Fibroblast of the aortic adventitia (primary cell): ENCODE data around the gene GRIK3. TPM values are rescaled to one million over a fixed set of nuclear protein-coding genes. Genes with fewer than 3 reads are reported as not detected.
"Not testable (repeated sequence)": the region's sequence is repeated elsewhere in the genome, so short reads cannot be mapped to it uniquely, and the experiment has no call there.

ENCODE experiments used
- DNase-seq: peaks from one replicate; pipeline ENCODE4 v3.0.0-alpha.2; 2010; ENCODE audit warnings: low read depth
- H3K4me3 ChIP-seq: 2 replicates; pipeline ENCODE4 v1.5.1; 2011; ENCODE audit warnings: low read depth, mild to moderate bottlenecking, control low read depth, low read length, moderate library complexity
- total RNA-seq: library from RNA; depleted of rRNA; stranded (reverse); fragments of >200 nt; gene quantifications from 2 replicates; pipeline ENCODE4 v1.2.3, GENCODE V29; 2012; ENCODE audit warnings: low replicate concordance
- TF ChIP-seq, protein P1 (sequence below): IDR thresholded peaks from 2 replicates; pipeline ENCODE4 v1.5.1; 2011; ENCODE audit warnings: mild to moderate bottlenecking, low read length, control low read depth, inconsistent platforms; ENCODE audit not compliant: insufficient read depth

GRIK3 gene
- not detected in 2 replicates for total RNA-seq

DNA sequence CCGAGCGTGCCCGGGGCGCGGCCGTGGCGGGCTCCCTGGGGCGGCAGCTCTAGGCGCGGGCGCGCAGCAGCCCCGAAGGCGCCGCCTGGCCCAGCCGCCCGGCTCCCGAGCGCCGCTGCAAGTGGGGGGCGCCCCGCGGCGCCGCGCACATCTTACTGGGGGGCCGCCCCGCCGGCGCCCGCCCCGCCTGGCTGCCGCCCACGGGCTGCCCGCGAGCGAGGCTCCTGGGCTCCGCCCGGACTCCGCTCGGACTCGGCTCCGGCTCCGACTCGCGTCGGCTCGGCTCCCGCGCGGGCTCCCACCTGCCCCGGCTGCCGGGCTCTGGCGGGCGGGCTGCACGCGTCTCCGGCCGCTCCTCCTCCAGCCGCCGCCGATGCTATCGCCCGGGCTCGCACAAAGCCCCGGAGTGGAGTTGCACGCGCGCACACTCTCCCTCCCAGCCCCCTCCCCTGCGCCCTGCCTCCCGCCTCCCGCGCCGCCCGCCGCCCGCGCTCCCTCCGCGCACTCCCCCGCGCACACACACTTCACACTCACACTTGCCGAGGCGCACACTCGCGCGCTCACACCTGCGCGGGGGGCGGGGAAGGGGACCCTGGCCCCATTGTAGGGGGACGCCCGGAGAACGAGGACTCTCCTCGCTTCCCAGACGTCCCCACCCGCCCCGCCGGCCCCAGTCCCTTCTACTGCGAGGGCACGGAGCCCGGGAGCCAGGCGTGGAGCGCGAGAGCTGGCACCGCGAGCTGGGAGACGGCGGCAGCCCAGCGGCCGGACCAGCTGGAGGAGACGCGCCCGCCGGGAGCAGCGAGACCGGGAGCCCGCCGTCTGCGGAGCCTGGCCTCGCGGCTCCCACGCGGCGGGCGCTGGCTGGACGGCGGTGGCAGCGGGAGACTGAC is at the start of gene GRIK3:
Gene GRIK3 (minus strand): TSS at position 395 of the 893 bp plus-strand sequence. CDS start 407 bp downstream, outside the sequence.
- TF ChIP-seq, protein P1, sequence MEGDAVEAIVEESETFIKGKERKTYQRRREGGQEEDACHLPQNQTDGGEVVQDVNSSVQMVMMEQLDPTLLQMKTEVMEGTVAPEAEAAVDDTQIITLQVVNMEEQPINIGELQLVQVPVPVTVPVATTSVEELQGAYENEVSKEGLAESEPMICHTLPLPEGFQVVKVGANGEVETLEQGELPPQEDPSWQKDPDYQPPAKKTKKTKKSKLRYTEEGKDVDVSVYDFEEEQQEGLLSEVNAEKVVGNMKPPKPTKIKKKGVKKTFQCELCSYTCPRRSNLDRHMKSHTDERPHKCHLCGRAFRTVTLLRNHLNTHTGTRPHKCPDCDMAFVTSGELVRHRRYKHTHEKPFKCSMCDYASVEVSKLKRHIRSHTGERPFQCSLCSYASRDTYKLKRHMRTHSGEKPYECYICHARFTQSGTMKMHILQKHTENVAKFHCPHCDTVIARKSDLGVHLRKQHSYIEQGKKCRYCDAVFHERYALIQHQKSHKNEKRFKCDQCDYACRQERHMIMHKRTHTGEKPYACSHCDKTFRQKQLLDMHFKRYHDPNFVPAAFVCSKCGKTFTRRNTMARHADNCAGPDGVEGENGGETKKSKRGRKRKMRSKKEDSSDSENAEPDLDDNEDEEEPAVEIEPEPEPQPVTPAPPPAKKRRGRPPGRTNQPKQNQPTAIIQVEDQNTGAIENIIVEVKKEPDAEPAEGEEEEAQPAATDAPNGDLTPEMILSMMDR, result no peak
- no peak for DNase-seq
- H3K4me3 ChIP-seq, result no peak within 1 kb of the TSS

DNA sequence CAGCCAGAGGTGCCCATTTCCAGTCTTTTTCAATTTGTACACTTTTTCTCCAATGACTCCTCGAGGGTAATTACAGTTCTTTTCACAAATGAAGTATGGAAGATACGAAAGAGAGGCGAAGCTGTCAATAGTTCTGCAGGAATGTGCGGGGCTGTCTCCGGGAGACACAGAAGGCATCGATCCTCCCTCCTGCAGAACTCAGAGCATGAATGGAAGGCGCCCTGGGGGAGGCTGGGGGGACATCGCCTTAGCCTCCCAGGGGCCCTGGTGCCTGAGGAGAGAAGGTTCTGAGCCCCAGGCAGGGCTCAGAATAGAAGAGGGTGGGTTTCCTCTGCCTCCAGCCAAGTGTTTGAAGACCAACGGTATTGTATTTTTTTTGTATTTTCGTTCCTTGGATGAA is 49.7 kb upstream of the GRIK3 start:
- TF ChIP-seq, protein P1, result no peak
- no peak overlapping the region for H3K4me3 ChIP-seq
- DNase-seq, result no peak

DNA sequence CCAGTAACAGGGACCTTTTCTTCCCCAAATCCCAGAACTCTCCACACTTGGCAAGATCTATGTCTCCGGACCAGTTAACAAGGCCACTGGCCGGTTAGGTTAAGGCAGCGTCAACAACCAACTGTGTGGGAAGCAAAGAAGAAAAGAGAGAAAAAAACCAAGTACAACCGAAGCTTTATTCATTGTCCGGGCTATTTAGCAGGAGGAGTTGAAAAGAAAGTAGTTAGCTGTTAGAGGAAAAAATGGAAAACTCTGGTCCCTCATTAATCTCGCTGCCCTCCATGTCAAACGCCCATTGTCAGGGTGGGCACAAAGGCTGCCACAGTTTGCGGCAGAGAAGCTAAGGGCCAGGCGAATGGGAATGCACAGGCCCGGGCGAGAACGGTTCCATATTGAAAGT is 49.3 kb upstream of the GRIK3 start:
- DNase-seq, result no peak
- TF ChIP-seq, protein P1, result no peak

DNA sequence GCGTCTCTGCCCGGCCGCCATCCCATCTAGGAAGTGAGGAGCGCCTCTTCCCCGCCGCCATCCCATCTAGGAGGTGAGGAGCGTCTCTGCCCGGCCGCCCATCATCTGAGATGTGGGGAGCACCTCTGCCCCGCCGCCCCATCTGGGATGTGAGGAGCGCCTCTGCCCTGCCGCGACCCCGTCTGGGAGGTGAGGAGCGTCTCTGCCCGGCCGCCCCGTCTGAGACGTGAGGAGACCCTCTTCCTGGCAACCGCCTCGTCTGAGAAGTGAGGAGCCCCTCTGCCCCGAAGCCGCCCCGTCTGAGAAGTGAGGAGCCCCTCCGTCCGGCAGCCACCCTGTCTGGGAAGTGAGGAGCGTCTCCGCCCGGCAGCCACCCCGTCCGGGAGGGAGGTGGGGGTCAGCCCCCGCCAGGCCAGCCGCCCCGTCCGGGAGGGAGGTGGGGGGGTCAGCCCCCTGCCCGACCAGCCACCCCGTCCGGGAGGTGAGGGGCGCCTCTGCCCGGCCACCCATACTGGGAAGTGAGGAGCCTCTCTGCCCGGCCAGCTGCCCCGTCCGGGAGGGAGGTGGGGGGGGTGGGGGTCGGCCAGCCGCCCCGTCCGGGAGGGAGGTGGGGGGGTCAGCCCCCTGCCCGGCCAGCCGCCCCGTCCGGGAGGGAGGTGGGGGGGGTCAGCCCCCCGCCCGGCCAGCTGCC is 46.1 kb upstream of the GRIK3 start:
- not testable (repeated sequence) for H3K4me3 ChIP-seq, DNase-seq

More for the DNA sequence above, 49.3 kb upstream of the GRIK3 start:
- H3K4me3 ChIP-seq, result no peak overlapping the region

DNA sequence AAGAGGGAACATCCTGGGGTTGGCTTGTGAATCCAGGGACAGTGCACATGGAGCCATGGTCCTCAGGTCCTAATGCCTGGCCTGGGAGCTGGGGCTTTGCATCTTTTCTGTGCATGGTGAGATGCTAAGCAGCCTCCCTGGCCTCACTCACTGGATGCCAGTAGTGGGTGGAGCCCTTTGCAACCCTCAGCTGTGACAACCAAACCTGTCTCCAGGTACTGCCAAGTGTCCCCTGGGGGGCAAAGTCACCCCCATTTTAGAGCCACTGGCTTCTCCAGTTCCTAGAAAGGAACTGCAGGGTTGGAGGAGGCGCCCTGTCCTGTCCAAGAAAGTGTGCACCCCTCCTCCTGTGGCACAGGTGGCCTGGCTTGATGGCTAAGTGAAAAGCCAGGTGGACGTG is 44.6 kb upstream of the GRIK3 start:
- H3K4me3 ChIP-seq, result no peak overlapping the region
- DNase-seq, result no peak
- TF ChIP-seq, protein P1, result no peak

DNA sequence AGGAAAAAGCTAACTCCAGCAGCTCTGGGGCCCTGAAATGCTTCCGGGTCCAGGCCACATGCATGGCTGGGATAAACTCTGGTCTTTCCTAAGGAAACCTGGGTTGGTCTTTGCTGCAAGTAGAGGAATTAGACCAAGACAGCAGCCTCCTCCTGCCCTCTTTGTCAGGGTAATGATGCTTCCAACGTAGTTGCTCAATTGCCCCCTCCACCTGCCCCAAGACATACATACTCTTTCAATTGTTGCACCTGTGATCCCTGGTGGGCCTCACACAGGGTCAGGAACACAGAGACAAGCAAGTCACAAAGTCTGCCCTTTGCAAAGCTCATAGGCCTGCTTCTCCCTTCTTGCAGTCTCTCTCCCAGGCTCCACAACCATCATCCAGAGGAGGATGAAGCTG is 41.9 kb upstream of the GRIK3 start:
- TF ChIP-seq, protein P1, result no peak
- no peak overlapping the region for H3K4me3 ChIP-seq
- no peak for DNase-seq

DNA sequence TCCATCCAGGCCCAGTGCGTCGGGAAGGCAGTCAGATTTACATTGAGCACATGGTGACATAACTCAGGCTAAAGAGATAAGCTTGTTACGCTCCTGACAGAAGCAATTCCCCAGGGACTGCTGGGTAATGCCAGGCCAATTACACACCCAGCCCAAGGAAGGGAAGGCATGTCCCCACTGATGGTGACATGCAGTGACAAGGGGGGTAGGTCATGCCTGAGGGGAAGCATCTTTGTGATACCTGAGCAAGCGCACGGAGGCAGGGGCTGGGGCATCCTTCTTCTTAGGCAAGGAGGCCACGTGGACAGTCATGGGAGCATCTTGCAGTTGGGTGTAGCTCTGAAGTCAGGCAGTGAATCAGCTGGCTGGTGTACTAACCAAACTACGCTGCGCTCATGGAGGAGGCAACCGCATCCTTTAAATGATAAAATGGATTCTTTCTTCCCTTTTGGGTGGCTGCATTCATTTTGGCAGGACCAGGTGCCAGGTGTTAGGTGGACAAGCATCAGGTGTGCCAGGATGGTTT is 39.6 kb upstream of the GRIK3 start:
- no peak for DNase-seq
- H3K4me3 ChIP-seq, result no peak overlapping the region
- TF ChIP-seq, protein P1, result no peak
